Right ventricle myocardium superior (tissue), 1 donor: Measurements from ENCODE around the gene NLRP13. TPM values are rescaled to one million over a fixed set of nuclear protein-coding genes. Genes with fewer than 3 reads are reported as not detected.

Source experiments
- ATAC-seq: fragments of 200-7000 bp; cut with Tn5 transposase; one replicate; pipeline ENCODE4 v1.9.1; 2020; ENCODE audit warnings: mild to moderate bottlenecking; ENCODE audit not compliant: poor library complexity
- DNase-seq: peaks from one replicate; pipeline ENCODE4 v3.0.0-alpha.2; 2020
- intact Hi-C: fragments of 100-400 bp; cut with DNase I; formaldehyde crosslinking; loops from one replicate; pipeline ENCODE4 v1.11.2; 2022
- total RNA-seq: library from RNA; stranded (reverse); fragmentation: NEBNext Ultra II Directional; extraction: Animal tissue kit (Norgen Biotek cat#: 25700); gene quantifications from one replicate; pipeline ENCODE4 v1.2.1, GENCODE V29; 2021
- donor health status: DM: no; HTN: yes; CAD: no; lungs with severe emphysema.

NLRP13 gene
- total RNA-seq, 1 donor from 2014 or later = not detected

GRCh38 chr19:55909801-55910200, 22.3 kb downstream of the NLRP13 start:
- ATAC-seq = no peak
- no peak for DNase-seq
- intact Hi-C loops = no loop called here

- DNase-seq (no peak), ATAC-seq (no peak)
- intact Hi-C loops = no loop called here
Measured at GRCh38 chr19:55907746-55908145, 24.4 kb downstream of the NLRP13 start.

- intact Hi-C loops = no loop called here
- DNase-seq (no peak), ATAC-seq (no peak)
Measured at GRCh38 chr19:55907286-55907685, 24.9 kb downstream of the NLRP13 start.

- no peak for ATAC-seq
- no peak for DNase-seq
- intact Hi-C loops = no loop called here
Measured at GRCh38 chr19:55902080-55902751, 29.9 kb downstream of the NLRP13 start.

GRCh38 chr19:55901369-55902079, 30.6 kb downstream of the NLRP13 start:
- ATAC-seq = no peak
- DNase-seq = no peak
- intact Hi-C loops = no loop called here

GRCh38 chr19:55898911-55899310, 33.2 kb downstream of the NLRP13 start:
- no peak for DNase-seq
- intact Hi-C loops = no loop called here
- ATAC-seq = no peak

- intact Hi-C loops = no loop called here
- no peak for DNase-seq
- no peak for ATAC-seq
Measured at GRCh38 chr19:55882626-55883025, 49.5 kb downstream of the NLRP13 start.

GRCh38 chr19:55877211-55877610, 54.9 kb downstream of the NLRP13 start:
- intact Hi-C loops = no loop called here
- DNase-seq = no peak
- ATAC-seq = no peak

GRCh38 chr19:55870736-55871135, 61.4 kb downstream of the NLRP13 start:
- DNase-seq (no peak), ATAC-seq (no peak)
- intact Hi-C loops = no loop called here

GRCh38 chr19:55867101-55867500, 65.0 kb downstream of the NLRP13 start:
- DNase-seq (no peak), ATAC-seq (no peak)
- intact Hi-C loops = no loop called here

GRCh38 chr19:55866521-55866920, 65.6 kb downstream of the NLRP13 start:
- no peak for ATAC-seq

GRCh38 chr19:55858969-55859368, 73.2 kb downstream of the NLRP13 start:
- ATAC-seq = no peak
- intact Hi-C loops = no loop called here
- no peak for DNase-seq

More at GRCh38 chr19:55866521-55866920, 65.6 kb downstream of the NLRP13 start:
- DNase-seq = no peak
- intact Hi-C loops = no loop called here

GRCh38 chr19:55858401-55858800, 73.7 kb downstream of the NLRP13 start:
- no peak for ATAC-seq
- intact Hi-C loops = no loop called here

GRCh38 chr19:55857974-55858373, 74.2 kb downstream of the NLRP13 start:
- no peak for ATAC-seq
- DNase-seq = no peak
- intact Hi-C loops = no loop called here

More at GRCh38 chr19:55858401-55858800, 73.7 kb downstream of the NLRP13 start:
- DNase-seq = no peak

GRCh38 chr19:55857149-55857548, 75.0 kb downstream of the NLRP13 start:
- intact Hi-C loops = no loop called here
- no peak for ATAC-seq
- no peak for DNase-seq

GRCh38 chr19:55855160-55855559, 77.0 kb downstream of the NLRP13 start:
- intact Hi-C loops = no loop called here
- ATAC-seq = no peak

More at GRCh38 chr19:55855160-55855559, 77.0 kb downstream of the NLRP13 start:
- no peak for DNase-seq

Other genes with a start within 250 kb of the NLRP13 start
- not detected for gene NLRP9, start 193.9 kb downstream of the NLRP13 start, total RNA-seq
- not detected for gene RFPL4A, start 173.2 kb downstream of the NLRP13 start, total RNA-seq
- gene RFPL4AL1, start 163.2 kb downstream of the NLRP13 start, total RNA-seq = not detected
- not detected for gene NLRP11, start 100.3 kb downstream of the NLRP13 start, total RNA-seq
- gene NLRP4, start 95.8 kb downstream of the NLRP13 start, total RNA-seq = not detected
- gene NLRP8, start 15.5 kb upstream of the NLRP13 start, total RNA-seq = not detected
- gene NLRP5, start 54.4 kb upstream of the NLRP13 start, total RNA-seq = not detected
- 33.9 TPM for gene ZNF787, start 189.0 kb upstream of the NLRP13 start, total RNA-seq
- 26.7 TPM for gene ZNF444, start 209.0 kb upstream of the NLRP13 start, total RNA-seq
- not detected for gene GALP, start 243.7 kb upstream of the NLRP13 start, total RNA-seq